Activated CD4-positive, alpha-beta memory T cell treated with anti-CD3 and anti-CD28 coated beads, Interleukin-2, amount 10 ng/mL, durations not matched to agents 7 days and 5 days (primary cell): ENCODE data around the gene PLEKHA1. TPM values are rescaled to one million over a fixed set of nuclear protein-coding genes. Genes with fewer than 3 reads are reported as not detected.

Source experiments
- CTCF ChIA-PET: fragments of 350-600 bp; sonication (Branson Sonifier 250); formaldehyde crosslinking; loops from one replicate; lab custom pipeline; 2021; ENCODE audit warnings: antibody characterized with exemption, inconsistent platforms; lab: Charles Lee
- POLR2A ChIA-PET: fragments of 350-600 bp; sonication (Branson Sonifier 250); formaldehyde crosslinking; loops from one replicate; lab custom pipeline; 2021; ENCODE audit warnings: antibody characterized with exemption; lab: Charles Lee
- DNase-seq: peaks from one replicate; pipeline ENCODE4 v3.0.0-alpha.2; 2020
- H3K27ac Mint-ChIP-seq: one replicate; pipeline ENCODE4 v1.8.0; 2021; ENCODE audit warnings: mild to moderate bottlenecking, mixed read lengths
- H3K27me3 Mint-ChIP-seq: one replicate; pipeline ENCODE4 v1.8.0; 2021; ENCODE audit warnings: mixed read lengths
- H3K36me3 Mint-ChIP-seq: one replicate; pipeline ENCODE4 v1.8.0; 2021; ENCODE audit warnings: low read depth, mixed read lengths
- H3K4me1 Mint-ChIP-seq: one replicate; pipeline ENCODE4 v1.8.0; 2021; ENCODE audit warnings: mixed read lengths
- H3K4me3 Mint-ChIP-seq: one replicate; pipeline ENCODE4 v1.8.0; 2021; ENCODE audit warnings: mild to moderate bottlenecking, mixed read lengths
- H3K9me3 Mint-ChIP-seq: one replicate; pipeline ENCODE4 v1.8.0; 2021; ENCODE audit warnings: mixed read lengths
- total RNA-seq, 2 experiments: library from RNA; stranded (reverse); gene quantifications; one replicate each; pipeline ENCODE4 v1.2.3, GENCODE V29; 2021

PLEKHA1 gene
- total RNA-seq, 2 experiments from 2014 or later: 5.2 to 5.3 TPM

DNA sequence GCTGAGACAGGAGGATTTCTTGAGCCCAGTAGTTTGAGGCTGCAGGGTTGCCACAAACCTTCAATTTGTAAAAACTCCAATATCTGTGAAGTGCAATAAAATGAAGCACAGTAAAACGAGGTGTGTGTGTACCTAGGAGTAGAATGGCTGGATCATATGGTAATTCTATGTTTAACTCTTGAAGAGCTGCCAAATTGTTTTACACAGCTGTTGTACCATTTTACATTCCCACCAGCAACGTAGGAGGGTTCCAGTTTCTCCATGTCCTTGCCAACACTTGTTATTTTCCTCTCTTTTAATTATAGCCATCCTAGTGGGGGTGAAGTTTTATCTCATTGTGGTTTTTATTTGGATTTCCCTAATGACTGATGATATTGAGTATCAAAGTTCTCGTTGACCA is 16.2 kb downstream of the PLEKHA1 start:
- no peaks in the 10 kb centered on the region for H3K9me3 Mint-ChIP-seq
- H3K27ac Mint-ChIP-seq: no peak overlapping the region
- ChIA-PET POLR2A (no interaction called here), CTCF (no interaction called here)
- no peak for DNase-seq
- H3K4me3 Mint-ChIP-seq: no peak overlapping the region
- H3K27me3 Mint-ChIP-seq: peaks cover 23% of the 10 kb centered on the region
- H3K4me1 Mint-ChIP-seq: peaks cover 7% of the 10 kb centered on the region
- no peaks in the 10 kb centered on the region for H3K36me3 Mint-ChIP-seq

DNA sequence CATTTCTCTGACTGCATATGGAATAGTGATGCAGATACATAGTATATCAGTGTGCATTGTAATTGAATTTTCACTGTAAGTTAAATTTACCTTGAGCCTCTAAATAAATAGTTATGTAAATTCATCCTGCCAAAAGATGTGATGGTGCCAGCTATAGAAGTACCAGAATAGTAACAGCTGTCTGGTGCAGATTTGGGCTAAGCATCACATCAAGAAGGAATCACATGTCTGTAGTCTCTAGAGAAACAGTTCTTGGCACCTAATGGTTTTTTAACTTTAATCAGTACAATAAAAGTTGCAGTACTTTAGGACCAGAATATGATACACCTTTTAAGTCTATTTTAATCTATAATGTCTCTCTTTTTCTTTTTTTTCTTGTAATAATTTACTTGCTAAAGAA is 17.4 kb downstream of the PLEKHA1 start:
- Mint-ChIP-seq H3K36me3 (no peaks in the 10 kb centered on the region), H3K27ac (no peak overlapping the region), H3K4me1 (peaks cover 7% of the 10 kb centered on the region), H3K27me3 (peaks cover 20% of the 10 kb centered on the region), H3K4me3 (no peak overlapping the region), H3K9me3 (no peaks in the 10 kb centered on the region)
- ChIA-PET CTCF (no interaction called here), POLR2A (no interaction called here)
- DNase-seq: no peak

DNA sequence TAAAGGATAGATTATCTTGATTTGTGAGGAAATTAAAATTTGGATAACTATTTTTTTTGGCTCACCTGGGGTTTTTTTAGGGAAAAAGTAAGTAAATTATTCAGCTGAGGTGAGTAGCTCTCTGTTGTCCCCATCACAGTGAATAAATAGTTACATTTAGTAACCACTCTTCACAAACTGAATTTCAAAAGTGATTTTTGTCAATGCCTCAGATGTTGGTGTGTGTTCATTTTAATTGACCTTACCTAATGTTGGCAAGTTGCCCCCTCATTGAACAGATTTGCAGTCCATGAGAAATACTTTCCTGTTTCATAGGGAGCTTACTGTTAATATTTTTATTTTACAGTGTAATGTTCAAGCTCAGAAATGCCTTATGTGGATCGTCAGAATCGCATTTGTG is 18.3 kb downstream of the PLEKHA1 start:
- ChIA-PET CTCF (no interaction called here), POLR2A (no interaction called here)
- DNase-seq: no peak
- H3K9me3 Mint-ChIP-seq: no peaks in the 10 kb centered on the region
- peaks cover 7% of the 10 kb centered on the region for H3K4me1 Mint-ChIP-seq
- peaks cover 16% of the 10 kb centered on the region for H3K27me3 Mint-ChIP-seq
- H3K27ac Mint-ChIP-seq: no peak overlapping the region
- no peaks in the 10 kb centered on the region for H3K36me3 Mint-ChIP-seq
- H3K4me3 Mint-ChIP-seq: no peak overlapping the region

DNA sequence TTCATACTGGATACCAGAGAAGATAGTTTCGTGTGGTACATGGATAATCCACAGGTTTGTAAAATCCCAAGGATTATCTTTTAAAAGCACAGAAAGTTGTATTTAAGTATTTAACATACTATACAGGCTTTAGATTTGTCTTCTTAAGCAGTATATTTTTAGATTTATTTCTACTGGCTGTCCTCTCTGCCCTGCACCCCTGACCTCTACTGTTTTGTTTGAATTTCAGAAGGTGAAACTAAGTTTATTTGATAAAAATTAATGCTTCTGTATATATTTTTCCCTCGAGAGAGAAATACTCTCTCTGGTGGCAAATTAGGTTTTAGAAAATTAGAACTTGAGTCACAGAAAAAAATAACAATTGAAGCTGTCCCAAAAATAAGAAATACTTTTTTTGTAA is 18.8 kb downstream of the PLEKHA1 start:
- peaks cover 7% of the 10 kb centered on the region for H3K4me1 Mint-ChIP-seq
- no peaks in the 10 kb centered on the region for H3K9me3 Mint-ChIP-seq
- ChIA-PET POLR2A (no interaction called here), CTCF (no interaction called here)
- peaks cover 16% of the 10 kb centered on the region for H3K27me3 Mint-ChIP-seq
- H3K36me3 Mint-ChIP-seq: no peaks in the 10 kb centered on the region
- H3K4me3 Mint-ChIP-seq: no peak overlapping the region
- no peak overlapping the region for H3K27ac Mint-ChIP-seq
- DNase-seq: no peak

DNA sequence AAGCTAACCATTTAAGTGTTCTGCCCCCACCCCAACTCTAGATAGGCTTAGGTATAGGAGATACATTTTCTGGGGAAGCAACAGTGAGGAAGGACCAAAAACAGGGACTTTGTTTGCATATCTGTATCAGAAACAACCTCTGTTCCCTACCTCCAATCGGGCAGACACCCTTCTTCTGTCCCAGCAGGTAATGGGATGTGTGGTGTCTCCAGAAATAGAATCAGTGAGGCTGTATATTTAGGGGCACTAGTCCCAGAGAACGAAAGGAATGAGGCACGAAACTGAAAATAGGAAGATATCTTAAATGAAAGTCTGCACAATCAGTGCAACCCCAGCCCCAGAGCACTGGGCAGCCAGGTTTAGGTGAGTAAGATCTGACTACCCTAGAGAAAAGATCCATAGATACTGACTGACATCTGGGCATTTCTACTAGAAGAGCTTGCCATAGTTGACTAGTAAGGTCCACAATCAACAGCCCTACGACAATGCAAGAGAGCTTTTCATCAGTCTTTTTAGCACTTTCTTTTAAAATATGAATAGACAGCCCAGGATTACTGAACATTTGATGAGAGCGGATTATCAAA is 28.1 kb downstream of the PLEKHA1 start:
- Mint-ChIP-seq H3K27me3 (no peaks in the 10 kb centered on the region), H3K4me1 (peaks cover 5% of the 10 kb centered on the region), H3K36me3 (no peaks in the 10 kb centered on the region), H3K9me3 (no peaks in the 10 kb centered on the region), H3K4me3 (no peak overlapping the region), H3K27ac (no peak overlapping the region)
- DNase-seq: no peak
- ChIA-PET POLR2A (interaction anchor here (1.4 kb wide), 1 partner anchor 11 kb away, joined by 3 read pairs; no protein-coding TSS in a partner anchor), CTCF (no interaction called here)

DNA sequence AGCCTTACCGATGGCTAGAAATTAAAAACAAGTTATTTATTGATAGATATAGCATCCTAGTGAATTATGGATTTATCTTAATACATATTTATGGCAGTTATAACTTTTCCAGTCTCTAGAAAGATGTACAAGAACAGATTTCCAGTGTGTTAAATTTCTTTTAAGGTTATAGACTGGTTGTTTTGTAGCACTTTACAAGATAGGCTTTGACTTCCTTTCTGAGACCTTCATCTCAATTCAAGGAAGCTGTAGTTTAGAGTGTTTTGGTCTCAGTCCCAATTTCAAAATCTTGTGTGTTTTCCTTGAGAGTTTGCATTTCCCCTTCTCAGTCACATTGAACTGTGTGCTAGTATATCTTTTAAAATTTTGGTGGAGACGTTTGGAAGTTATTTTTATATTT is 30.1 kb downstream of the PLEKHA1 start:
- H3K27ac Mint-ChIP-seq: no peak overlapping the region

DNA sequence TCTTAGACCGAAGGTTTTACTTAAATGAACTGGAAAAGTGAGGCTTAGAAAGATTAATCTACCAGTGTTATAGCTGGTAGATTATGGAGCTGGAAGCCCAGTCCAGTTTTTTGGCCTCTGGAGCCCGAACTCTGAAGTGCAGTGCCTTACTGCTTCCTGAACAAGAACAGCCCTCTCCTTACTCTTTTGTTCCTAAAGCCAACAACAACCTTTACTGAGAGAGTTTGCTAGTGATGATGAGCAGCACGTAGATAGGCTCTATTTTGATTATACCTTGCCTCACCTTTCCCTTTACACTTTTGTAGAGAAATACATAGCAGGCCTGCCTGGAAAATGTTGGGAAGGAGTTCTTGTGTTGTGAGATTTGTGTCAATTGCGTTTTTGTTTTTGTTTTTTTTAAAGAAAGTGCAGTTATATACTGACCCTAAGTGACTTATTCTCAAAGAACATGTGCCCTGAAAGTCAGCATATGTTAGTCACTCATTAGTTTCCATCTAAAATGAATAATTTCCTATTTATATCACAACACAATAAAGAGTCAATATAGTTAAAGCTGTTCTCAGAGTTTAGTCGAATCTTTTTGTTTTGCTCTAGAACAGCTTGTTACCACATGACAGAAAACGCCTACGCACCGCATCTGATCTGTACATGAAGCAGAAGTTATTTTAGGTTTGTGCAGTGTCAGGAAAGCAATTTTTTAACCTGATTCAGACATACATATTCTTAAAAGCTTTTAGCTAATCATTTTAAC is 33.0 kb downstream of the PLEKHA1 start:
- H3K9me3 Mint-ChIP-seq: no peaks in the 10 kb centered on the region
- no peaks in the 10 kb centered on the region for H3K36me3 Mint-ChIP-seq
- H3K4me1 Mint-ChIP-seq: peaks cover 9% of the 10 kb centered on the region
- no peaks in the 10 kb centered on the region for H3K27me3 Mint-ChIP-seq
- no peak for DNase-seq
- ChIA-PET POLR2A (no interaction called here), CTCF (no interaction called here)
- no peak overlapping the region for H3K4me3 Mint-ChIP-seq
- H3K27ac Mint-ChIP-seq: no peak overlapping the region

More for the DNA sequence above, 30.1 kb downstream of the PLEKHA1 start:
- Mint-ChIP-seq H3K4me3 (no peak overlapping the region), H3K27me3 (no peaks in the 10 kb centered on the region), H3K36me3 (no peaks in the 10 kb centered on the region), H3K9me3 (no peaks in the 10 kb centered on the region), H3K4me1 (peaks cover 9% of the 10 kb centered on the region)
- ChIA-PET POLR2A (interaction anchor here (1.1 kb wide), 1 partner anchor 30 kb away, joined by 3 read pairs; the partner anchor contains the start of gene PLEKHA1), CTCF (no interaction called here)
- DNase-seq: no peak

DNA sequence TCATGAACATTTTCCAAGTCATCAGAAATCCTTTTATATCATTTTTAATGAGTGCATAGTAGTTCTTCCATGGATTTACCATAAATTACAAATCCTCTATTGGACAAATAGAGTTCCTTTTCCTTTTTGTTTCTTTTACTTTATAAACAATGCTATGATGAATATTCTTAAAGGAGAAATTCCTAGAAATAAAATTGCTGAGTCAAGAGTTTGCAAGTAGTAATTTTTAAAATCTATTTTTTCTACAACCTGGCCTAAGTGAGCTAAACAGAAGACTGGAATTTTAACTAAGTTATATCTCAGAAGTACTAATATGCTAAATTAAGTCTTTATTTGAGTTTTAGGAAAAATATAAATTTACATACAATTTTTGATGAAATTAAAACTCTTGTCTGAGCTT is 38.8 kb downstream of the PLEKHA1 start:
- POLR2A ChIA-PET: interaction anchor here (0.7 kb wide), 1 partner anchor 10 kb away, joined by 3 read pairs; no protein-coding TSS in a partner anchor
- Mint-ChIP-seq H3K27me3 (no peaks in the 10 kb centered on the region), H3K9me3 (no peaks in the 10 kb centered on the region), H3K36me3 (peaks cover 22% of the 10 kb centered on the region), H3K4me3 (no peak overlapping the region), H3K4me1 (peaks cover 23% of the 10 kb centered on the region), H3K27ac (no peak overlapping the region)
- DNase-seq: no peak
- CTCF ChIA-PET: interaction anchor here (1.3 kb wide), 1 partner anchor 21 kb away, joined by 4 read pairs; no protein-coding TSS in a partner anchor

DNA sequence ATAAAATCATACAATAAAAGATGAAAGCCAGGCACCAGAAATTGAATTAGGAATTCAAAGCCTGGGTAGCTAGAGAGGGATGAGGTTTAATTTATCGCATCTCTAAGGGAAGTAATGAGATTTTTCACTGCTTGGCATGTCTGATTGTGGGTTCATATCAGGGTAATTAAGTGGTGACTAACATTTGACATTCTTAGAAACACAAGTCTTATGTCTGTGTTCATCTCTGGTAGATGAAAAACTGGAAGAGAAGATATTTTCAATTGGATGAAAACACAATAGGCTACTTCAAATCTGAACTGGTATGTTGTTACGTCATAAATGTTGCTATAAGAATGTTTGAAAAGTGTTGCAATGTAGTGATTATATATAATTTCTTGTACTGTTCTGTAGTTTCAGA is 43.2 kb downstream of the PLEKHA1 start:
- Mint-ChIP-seq H3K27ac (no peak overlapping the region), H3K4me3 (no peak overlapping the region), H3K4me1 (peaks cover 50% of the 10 kb centered on the region), H3K36me3 (peaks cover 22% of the 10 kb centered on the region), H3K27me3 (no peaks in the 10 kb centered on the region), H3K9me3 (no peaks in the 10 kb centered on the region)
- no peak for DNase-seq
- ChIA-PET POLR2A (no interaction called here), CTCF (interaction anchor here (0.7 to 1.2 kb wide), 2 partner anchors 16 to 119 kb away, joined by 3 read pairs; no protein-coding TSS in a partner anchor)

DNA sequence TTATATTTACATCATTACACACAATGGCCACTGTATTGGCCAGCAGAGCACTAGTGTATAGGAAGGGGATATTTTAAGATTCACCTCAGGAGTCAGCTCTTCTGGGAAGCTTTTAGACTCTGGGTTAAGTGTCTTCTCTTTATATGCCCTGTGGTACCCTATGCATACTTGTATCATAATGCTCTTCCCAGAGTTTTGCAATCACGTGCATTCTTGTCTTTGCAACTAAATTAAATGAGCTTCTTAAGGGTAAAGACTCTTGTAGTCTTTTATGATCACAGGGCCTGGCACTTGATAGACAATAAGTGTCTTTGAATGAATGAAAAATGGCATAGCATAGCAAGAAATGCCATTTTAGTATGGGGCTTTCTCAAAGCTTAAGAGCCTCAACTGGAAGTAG is 44.5 kb downstream of the PLEKHA1 start:
- no peaks in the 10 kb centered on the region for H3K27me3 Mint-ChIP-seq
- H3K27ac Mint-ChIP-seq: no peak overlapping the region
- no peak for DNase-seq
- POLR2A ChIA-PET: no interaction called here
- peaks cover 50% of the 10 kb centered on the region for H3K4me1 Mint-ChIP-seq
- no peaks in the 10 kb centered on the region for H3K9me3 Mint-ChIP-seq
- H3K36me3 Mint-ChIP-seq: peaks cover 21% of the 10 kb centered on the region
- CTCF ChIA-PET: interaction anchor here (0.8 to 2.0 kb wide), 5 partner anchors 15 to 139 kb away, joined by 3 to 8 read pairs (median 4); partner anchors contain the start of gene PLEKHA1
- no peak overlapping the region for H3K4me3 Mint-ChIP-seq

DNA sequence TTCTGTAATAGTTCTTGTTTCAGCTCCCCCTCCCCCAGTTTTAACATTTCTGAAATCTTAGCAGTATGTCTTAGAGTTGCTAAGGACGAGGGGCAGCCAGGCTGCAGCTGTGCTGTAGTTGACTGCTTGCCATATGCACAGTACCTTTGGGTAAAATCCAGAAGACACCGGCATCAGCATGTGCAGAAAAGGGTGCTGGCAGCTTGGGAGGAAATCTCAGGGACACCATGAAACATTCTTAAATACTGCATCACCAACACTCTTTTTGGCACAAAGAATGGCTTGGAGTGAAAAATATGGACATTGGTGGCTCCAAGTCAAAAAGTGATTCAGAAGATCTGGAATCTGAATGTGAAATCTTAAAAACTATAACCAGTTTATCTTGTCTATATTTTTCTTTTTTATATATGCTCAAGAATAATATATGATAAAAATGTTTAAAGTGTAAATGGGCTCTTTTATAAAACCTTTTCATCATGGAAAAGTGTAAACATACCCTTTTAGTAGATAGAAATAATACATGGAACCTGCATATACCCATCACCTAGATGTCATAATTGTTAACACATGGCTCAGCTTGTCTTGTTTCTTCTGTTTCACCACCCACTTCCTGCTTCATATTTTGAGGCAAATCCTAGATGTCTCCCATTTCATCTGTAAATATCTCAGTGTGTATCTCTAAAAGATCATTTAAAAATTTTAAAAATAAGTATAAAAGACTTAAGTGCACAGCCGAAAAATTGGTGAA is 45.5 kb downstream of the PLEKHA1 start:
- H3K9me3 Mint-ChIP-seq: no peaks in the 10 kb centered on the region
- DNase-seq: no peak
- CTCF ChIA-PET: interaction anchor here (1.3 to 2.0 kb wide), 2 partner anchors 15 to 121 kb away, joined by 5 to 8 read pairs; no protein-coding TSS in a partner anchor
- H3K27me3 Mint-ChIP-seq: no peaks in the 10 kb centered on the region
- peaks cover 16% of the 10 kb centered on the region for H3K36me3 Mint-ChIP-seq
- no peak overlapping the region for H3K4me3 Mint-ChIP-seq
- no peak overlapping the region for H3K27ac Mint-ChIP-seq
- peaks cover 50% of the 10 kb centered on the region for H3K4me1 Mint-ChIP-seq
- POLR2A ChIA-PET: interaction anchor here (1.4 kb wide), 1 partner anchor 15 kb away, joined by 3 read pairs; no protein-coding TSS in a partner anchor

DNA sequence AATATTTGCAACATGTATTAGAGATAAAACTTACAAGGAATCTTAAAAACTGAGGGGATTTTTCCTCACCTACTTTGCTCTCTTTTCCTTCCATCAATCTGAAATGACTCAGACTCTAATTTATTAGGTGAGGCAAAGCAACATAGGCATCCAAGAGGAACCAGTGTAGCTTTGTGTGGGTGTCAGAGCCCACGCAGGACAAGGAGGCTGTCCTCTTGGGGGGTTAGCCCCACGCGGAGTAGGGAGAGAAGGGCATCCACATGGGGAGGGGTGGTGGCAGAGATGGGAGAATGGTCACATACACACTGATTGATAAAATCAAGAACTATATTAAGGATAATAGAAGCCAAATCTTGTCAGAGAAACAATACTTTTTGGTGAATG is 46.1 kb downstream of the PLEKHA1 start:
- no peak overlapping the region for H3K4me3 Mint-ChIP-seq
- H3K27ac Mint-ChIP-seq: no peak overlapping the region
- DNase-seq: no peak
- no peaks in the 10 kb centered on the region for H3K27me3 Mint-ChIP-seq
- H3K4me1 Mint-ChIP-seq: peaks cover 50% of the 10 kb centered on the region
- no peaks in the 10 kb centered on the region for H3K9me3 Mint-ChIP-seq
- peaks cover 16% of the 10 kb centered on the region for H3K36me3 Mint-ChIP-seq
- POLR2A ChIA-PET: interaction anchor here (1.4 kb wide), 1 partner anchor 14 kb away, joined by 3 read pairs; no protein-coding TSS in a partner anchor
- CTCF ChIA-PET: no interaction called here
